Posterior cingulate gyrus (tissue), 11 donors: ENCODE results near the gene KLHL29.

ENCODE experiments used
- DNase-seq, 10 donors: peaks; one replicate each; pipeline versions ENCODE4 v3.0.0 to v3.0.0-alpha.2; 2020 to 2021; ENCODE audit warnings: mixed read lengths in 3 of 10
- intact Hi-C: fragments of 100-400 bp; cut with DNase I; formaldehyde crosslinking; loops from one replicate; pipeline ENCODE4 v1.15.1; 2023

The KLHL29 gene

DNA sequence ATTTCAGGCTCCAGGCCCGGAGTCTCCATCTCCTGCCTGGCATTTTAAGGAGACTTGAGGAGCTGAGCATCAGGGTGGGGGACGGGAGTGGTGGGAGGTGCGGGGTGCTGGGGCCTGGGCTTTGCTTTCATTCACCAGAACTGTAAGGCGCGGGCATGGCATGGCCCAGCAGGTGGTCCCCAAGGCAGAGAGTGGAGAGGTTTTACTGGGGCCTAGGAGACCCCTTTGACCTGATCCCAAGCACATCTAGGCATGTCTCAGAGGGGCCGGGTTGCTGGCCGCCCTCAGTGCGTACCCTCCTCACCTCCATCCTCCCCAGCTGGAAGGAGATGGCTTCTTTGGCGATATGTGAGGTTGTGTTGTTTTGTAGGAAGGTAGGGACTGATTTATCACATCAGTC is 172.5 kb downstream of the KLHL29 start:
- intact Hi-C loops, result no loop called here
- no peak for DNase-seq

DNA sequence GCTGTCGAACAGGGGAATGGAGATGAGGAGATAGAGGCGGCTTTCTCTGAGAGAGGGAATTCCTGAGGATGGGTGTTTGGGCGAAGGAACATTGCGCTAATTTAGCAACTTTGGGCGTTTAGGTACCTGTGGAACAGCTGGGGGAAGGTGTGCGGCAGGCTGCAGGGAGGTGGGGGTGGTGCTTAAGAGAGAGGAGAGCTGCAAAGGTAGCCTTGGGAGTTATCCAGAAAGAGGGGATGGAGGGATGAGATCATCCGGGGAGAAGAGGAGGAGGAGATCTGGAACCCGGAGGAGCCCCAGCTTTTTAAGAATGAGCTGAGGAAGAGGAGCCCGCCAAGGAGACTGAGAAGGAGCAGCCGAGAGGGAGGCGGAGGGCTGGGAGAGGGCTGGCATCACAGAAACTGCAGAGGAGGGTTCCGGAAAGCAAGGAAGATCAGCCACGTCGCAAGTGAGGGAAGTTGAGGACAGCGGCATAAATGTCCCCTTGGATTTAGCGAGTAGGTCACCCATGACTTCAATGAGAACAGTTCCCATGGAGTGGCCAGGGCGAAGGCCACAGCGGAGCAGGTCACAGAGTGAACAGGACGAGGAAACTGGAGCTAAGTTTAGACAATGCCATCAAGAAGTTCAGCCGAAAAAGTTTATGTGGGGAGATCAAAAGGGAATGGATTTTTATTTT is 174.7 kb downstream of the KLHL29 start:
- intact Hi-C loops, result no loop called here
- DNase-seq, result no peak

DNA sequence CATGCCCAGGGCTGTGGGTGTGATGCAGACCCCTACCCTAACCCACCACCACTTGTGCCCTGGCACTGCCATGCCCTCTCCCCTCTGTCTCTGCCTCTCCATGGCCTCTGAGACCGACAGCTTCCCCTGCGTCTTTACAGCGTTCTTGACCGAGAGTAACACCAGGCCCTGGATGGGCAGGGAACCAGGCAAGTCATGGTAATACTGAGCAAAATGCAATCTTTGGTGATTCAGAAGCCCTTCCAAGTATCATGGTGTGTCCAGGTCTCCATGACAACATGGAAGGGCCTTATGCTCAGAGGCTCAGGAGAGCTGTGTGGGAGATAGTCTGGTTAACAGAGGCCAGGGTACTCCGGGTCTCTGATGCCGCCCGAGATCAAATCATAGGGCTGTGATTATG is 176.1 kb downstream of the KLHL29 start:
- DNase-seq, result peak in 1 of 10 donors; percentile 9
- intact Hi-C loops, result no loop called here

DNA sequence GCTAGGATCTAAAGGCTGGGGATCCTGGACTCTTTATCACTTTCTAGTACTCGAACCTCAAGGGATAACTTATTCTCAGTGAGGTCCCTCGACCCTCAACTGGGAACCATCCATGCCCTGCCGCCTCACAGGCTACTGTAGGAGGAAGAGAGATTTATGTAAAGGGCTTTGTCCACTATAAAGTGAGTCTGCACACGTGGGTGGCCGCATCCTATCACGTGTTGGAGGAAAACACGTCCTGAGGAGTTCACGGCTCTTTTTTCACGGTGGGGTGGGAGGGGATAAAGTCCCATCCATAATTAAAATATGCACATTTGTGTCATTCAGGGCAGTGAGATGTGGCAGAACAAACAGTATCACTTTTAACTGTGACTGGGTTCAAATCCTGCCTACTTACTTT is 176.6 kb downstream of the KLHL29 start:
- DNase-seq, result peak in 1 of 10 donors; percentile 17
- intact Hi-C loops, result no loop called here

GRCh38 chr2:23562143-23562542 is 177.2 kb downstream of the KLHL29 start:
- no peak for DNase-seq

DNA sequence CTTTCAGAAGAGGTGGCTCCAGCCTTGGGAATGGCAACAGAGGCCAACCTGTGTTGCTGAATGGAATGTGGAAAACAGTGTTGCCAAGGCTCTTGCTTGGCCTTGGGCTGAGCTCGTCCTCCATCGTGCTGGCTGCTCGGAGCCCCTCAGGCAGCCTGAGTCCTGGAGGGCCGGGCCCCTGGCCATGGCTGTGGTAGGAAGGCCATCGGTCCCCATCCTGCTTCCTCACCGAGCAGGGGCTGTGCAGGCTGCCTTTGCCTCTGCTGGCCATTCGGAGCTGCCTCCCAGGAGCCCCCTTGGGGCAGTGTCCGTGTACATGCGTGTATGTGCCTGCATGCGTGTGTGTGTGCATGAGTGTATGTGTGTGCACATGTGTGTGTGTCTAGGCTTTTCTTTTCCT is 178.2 kb downstream of the KLHL29 start:
- intact Hi-C loops, result no loop called here
- no peak for DNase-seq

More at GRCh38 chr2:23562143-23562542, 177.2 kb downstream of the KLHL29 start:
- intact Hi-C loops, result no loop called here

- peak in 3 of 10 donors; percentile 51 to 91 (median 60) for DNase-seq
- intact Hi-C loops, result no loop called here
Measured at GRCh38 chr2:23563673-23564614, 179.0 kb downstream of the KLHL29 start.

GRCh38 chr2:23564615-23564960 is 179.6 kb downstream of the KLHL29 start:
- DNase-seq, result no peak
- intact Hi-C loops, result no loop called here

DNA sequence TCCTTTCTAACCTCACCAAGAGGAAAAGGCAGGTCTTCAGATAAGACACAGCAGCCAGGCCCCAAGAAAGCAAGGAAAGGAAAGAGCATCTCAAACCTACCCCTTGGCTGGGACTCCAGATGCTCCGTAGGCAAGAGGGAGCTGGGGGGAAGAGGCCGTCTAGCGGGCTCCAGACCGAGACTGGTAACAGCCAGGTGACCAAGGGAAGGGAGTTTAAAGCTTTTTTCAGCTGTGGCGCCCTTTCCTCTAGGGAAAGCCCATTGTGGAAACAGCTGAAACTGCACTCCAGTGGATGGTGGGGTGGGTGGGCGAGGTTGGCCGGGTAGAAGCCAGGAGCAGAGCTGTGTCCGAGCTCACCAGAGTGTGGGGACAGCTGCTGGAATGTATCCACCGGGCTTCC is 180.4 kb downstream of the KLHL29 start:
- intact Hi-C loops, result no loop called here
- no peak for DNase-seq

DNA sequence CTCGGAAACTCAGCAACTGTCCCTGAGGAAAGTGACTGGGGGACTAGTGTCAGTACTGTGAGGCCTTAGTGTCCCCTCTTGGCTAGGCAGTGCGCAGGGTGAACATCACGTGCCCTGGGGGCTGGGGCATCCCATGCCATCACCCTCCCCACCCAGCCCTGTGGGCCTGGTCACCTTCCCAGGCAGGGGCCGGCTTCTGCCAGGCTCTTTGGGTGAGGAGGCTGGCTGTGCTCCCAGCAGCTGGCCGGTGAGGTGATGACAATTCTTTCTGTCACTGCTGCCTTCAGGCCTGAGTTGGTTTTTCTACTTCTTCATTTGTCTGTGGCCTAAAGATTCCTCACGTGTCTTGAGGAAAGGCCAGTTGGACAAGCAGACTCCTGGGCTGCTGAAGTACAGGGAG is 180.8 kb downstream of the KLHL29 start:
- no peak for DNase-seq
- intact Hi-C loops, result no loop called here

DNA sequence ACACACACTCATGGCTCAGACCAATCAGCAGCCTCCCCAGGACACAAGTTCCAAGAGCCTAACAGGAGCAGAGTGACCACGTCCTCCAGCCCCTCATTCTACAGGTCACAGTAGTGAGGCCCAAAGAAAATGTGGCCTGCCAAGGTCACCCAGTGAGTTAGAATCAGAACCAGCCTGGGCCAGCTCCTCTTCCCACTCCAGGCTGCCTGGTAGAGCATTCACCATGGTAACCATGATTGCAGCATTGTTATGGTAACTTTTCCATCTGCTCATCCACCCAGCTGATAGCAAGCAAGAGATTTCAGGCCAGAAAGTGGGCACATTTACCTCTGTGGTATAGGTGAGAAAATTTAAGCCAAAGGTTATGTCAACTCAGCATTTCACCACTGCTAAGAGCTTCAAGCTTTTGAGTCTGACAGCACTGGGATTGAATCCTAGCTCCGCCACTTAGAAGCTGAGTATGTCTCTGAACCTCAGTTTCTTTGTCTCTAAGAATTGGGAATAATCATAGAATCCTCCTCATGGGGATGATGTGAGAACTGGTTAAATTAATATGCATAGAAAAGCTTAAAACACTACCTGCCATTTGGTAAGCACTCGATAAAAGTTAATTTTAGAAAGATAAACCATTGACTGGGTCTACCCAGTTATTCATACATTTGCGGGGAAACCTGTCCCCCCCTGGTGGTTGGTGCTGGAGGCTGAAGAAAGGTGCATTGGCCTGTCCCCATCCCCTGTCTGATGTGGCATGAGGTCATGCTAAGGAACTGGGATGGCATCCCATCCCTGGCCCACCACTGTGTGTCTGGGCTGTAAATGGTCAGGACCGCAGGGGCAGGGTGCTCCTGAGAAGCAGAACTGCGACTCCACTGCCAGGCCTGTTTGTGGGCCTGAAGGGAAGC is 181.5 kb downstream of the KLHL29 start:
- peak in 2 of 10 donors; percentile 35 for DNase-seq
- intact Hi-C loops, result no loop called here

GRCh38 chr2:23567161-23567756 is 182.3 kb downstream of the KLHL29 start:
- intact Hi-C loops, result no loop called here
- DNase-seq, result no peak

- intact Hi-C loops, result no loop called here
- no peak for DNase-seq
Measured at GRCh38 chr2:23568211-23568610, 183.2 kb downstream of the KLHL29 start.

DNA sequence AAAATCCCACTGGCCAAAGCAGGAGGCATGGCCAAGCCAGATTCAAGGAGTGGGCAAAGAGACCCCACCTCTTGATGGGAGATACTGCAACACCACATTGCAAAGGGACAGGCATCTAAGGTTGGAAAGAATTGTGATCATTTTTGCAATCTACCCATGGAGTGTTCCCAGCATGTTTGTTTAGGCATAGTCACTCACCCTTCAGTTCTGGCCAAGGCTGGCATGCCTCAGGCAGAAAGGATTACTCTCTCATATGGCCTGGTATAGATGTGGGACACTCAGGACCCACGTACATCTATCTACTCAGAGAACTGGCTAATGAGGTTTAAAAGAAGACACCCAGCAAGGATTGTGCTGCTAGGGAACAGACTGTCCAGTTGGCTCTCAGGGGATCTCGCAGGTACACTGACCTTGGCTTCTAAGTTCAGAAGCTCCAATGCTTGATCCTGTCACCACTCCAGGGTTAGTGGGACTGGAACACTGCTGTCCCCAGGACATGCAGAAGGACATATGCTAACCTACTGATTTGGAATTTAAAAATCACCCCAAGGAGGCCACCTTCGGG is 183.7 kb downstream of the KLHL29 start:
- intact Hi-C loops, result no loop called here
- no peak for DNase-seq

- intact Hi-C loops, result no loop called here
- DNase-seq, result no peak
Measured at GRCh38 chr2:23569761-23570365, 184.9 kb downstream of the KLHL29 start.

- DNase-seq, result no peak
- intact Hi-C loops, result no loop called here
Measured at GRCh38 chr2:23571085-23571484, 186.1 kb downstream of the KLHL29 start.

GRCh38 chr2:23571527-23572282 is 186.7 kb downstream of the KLHL29 start:
- intact Hi-C loops, result no loop called here
- peak in 1 of 10 donors; percentile 45 for DNase-seq

DNA sequence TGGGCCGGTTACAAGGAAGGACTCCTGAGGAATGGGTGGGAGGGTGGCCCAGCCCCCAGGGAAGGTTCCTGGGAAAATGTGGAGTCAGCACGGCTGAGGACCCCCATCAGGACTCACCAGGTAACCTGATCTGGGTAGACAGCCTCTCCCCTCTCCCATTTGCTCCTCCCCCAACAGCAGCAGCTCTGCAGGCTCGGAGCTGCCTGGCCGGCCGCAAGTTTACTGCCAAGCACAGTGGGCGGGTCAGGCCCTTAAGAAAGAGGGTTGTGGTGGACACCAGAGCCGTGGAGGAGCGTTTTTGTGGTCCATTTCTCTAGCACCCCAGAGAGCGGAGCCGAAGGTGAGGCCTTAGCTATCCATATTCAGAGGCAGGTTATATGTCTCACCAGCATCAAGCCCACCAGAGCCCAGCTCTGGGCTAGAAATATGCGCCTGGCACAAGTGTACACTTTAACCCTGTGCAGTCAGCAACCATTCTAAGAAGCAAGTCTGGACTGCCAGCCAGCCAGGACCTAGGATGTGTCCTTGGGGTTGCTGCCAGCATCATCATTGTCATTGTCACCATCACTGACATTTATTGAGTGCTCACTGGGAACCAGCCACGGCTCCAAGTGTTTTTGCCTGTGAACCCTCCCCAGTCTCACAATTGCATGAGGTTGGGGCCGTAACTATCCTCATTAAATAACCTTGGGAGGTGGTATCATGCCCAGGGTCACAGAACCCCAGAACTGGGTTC is 190.1 kb downstream of the KLHL29 start:
- intact Hi-C loops, result loop anchor here (5.0 kb wide), 1 partner anchor 173 kb away; no protein-coding TSS in a partner anchor
- peak in 3 of 10 donors; percentile 2 to 64 (median 40) for DNase-seq
